ENCODE results near the gene MRPL36. TPM values are rescaled to one million over a fixed set of nuclear protein-coding genes. Genes with fewer than 3 reads are reported as not detected.

Gene MRPL36
- total and polyA plus RNA-seq, 2 of the 4 experiments (the other 2 are of a cell fraction) = 85.9 to 103 TPM

DNA sequence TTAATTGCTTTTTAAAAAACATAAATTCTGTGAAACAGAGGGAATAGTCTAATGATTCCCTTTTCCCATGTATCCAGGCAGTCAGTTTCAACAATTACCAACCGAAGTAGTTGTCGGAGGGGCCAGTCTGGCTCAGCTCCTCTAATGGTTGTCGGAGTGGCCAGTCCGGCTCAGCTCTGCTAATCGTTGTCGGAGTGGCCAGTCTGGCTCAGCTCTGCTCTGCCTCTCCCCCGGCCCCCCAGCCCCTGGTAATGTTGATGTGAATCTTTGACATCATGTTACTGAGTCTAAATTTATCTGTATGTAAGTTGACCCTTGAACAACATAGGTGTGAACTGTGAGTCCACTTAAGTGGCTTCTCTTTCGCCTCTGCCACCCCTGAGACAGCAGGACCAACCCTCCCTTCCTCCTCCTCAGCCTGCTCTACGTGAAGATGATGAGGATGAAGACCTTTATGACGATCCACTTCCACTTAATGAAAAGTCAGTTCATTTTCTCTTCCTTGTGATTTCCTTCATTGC, 11.0 kb upstream of the MRPL36 start:
- Histone ChIP-seq H3K9me3 (ENCODE audit: control insufficient read depth, insufficient read depth, low read length) (no peaks in the 10 kb centered on the region), H2AFZ (replicated peaks; ENCODE audit: low read length, poor library complexity) (no peak overlapping the region), H2BK5ac (ENCODE audit: low read depth, low read length, poor library complexity, severe bottlenecking) (no peak overlapping the region), H4K5ac (ENCODE audit: low read depth, low read length) (no peak overlapping the region), H2BK15ac (ENCODE audit: low read depth, low read length) (no peak overlapping the region), H3K4ac (ENCODE audit: low read depth, low read length) (no peak overlapping the region), H2AK5ac (ENCODE audit: low read depth, low read length) (no peak overlapping the region), H3K27ac (ENCODE audit: insufficient read depth, low read length) (no peak overlapping the region), H3K79me1 (ENCODE audit: low read depth in 1 of 2, low read length in 2 of 2) (peaks cover 31 to 43% of the 10 kb centered on the region in 2 experiments), H3K4me3 (ENCODE audit: insufficient read depth, low read depth, low read length) (no peak overlapping the region), H3K27me3 (ENCODE audit: control insufficient read depth, insufficient read depth, low read length) (no peaks in the 10 kb centered on the region), H3K4me2 (ENCODE audit: low read depth, low read length) (no peak overlapping the region), H3K23ac (ENCODE audit: low read depth, low read length) (no peak overlapping the region), H3K9ac (ENCODE audit: low read depth, low read length) (no peak overlapping the region), H3K56ac (ENCODE audit: extremely low read depth, insufficient read depth, low read length) (no peak overlapping the region), H4K20me1 (ENCODE audit: insufficient read depth, low read length) (no peaks in the 10 kb centered on the region), H2BK120ac (ENCODE audit: low read depth, low read length) (no peak overlapping the region), H3K14ac (replicated peaks; ENCODE audit: low read depth, low read length) (no peak overlapping the region), H2AK9ac (replicated peaks; ENCODE audit: low read depth, low read length, poor library complexity) (no peak overlapping the region), H3K9me1 (ENCODE audit: insufficient read depth, low read length) (peaks cover 3% of the 10 kb centered on the region; the same call in 1 of the 2 replicates), H3K18ac (ENCODE audit: low read depth, low read length) (no peak overlapping the region), H3K36me3 (ENCODE audit: control insufficient read depth, insufficient read depth, low read length) (peaks cover 66% of the 10 kb centered on the region), H4K91ac (ENCODE audit: insufficient read depth, low read depth, low read length) (no peak overlapping the region), H2BK20ac (ENCODE audit: low read depth, low read length) (no peak overlapping the region), H4K8ac (ENCODE audit: low read depth in 2 of 2, low read length in 2 of 2) (no peak overlapping the region), H3K4me1 (ENCODE audit: control insufficient read depth, insufficient read depth, low read length) (no peaks in the 10 kb centered on the region; the same call in 1 of the 2 replicates)
- in situ Hi-C loops (cut with MboI; ENCODE audit: low sequenced_read_pairs) = no loop called here
- WGBS, 2 experiments (ENCODE audit: extremely low coverage in 2 of 2, insufficient read length in 1 of 2) = 100% methylated on average over 2 of the region's 10 CpGs; no CpG with 5 or more reads in 1 of the 2 experiments
- dilution Hi-C loops (cut with HindIII; ENCODE audit: low sequenced_read_pairs, unreplicated experiment) = no loop called here
- CTCF ChIA-PET = no interaction called here
- TF ChIP-seq RFX5 (IDR thresholded peaks at IDR 0.05; ENCODE audit: low read depth, low read length) = no peak
- TF ChIP-seq SMC3 (IDR thresholded peaks at IDR 0.05; ENCODE audit: low read depth, low read length) = no peak
- TF ChIP-seq, protein P1, sequence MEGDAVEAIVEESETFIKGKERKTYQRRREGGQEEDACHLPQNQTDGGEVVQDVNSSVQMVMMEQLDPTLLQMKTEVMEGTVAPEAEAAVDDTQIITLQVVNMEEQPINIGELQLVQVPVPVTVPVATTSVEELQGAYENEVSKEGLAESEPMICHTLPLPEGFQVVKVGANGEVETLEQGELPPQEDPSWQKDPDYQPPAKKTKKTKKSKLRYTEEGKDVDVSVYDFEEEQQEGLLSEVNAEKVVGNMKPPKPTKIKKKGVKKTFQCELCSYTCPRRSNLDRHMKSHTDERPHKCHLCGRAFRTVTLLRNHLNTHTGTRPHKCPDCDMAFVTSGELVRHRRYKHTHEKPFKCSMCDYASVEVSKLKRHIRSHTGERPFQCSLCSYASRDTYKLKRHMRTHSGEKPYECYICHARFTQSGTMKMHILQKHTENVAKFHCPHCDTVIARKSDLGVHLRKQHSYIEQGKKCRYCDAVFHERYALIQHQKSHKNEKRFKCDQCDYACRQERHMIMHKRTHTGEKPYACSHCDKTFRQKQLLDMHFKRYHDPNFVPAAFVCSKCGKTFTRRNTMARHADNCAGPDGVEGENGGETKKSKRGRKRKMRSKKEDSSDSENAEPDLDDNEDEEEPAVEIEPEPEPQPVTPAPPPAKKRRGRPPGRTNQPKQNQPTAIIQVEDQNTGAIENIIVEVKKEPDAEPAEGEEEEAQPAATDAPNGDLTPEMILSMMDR (conservative IDR thresholded peaks at IDR 0.05; ENCODE audit: low read depth, low read length) = no peak
- TF ChIP-seq RAD21 (IDR thresholded peaks at IDR 0.05; ENCODE audit: low read length) = no peak
- TF ChIP-seq FOS (IDR thresholded peaks at IDR 0.05; ENCODE audit: low read depth, low read length) = no peak
- no peak for TF ChIP-seq CEBPB (IDR thresholded peaks at IDR 0.05; ENCODE audit: low read depth, low read length)
- TF ChIP-seq, protein P2, sequence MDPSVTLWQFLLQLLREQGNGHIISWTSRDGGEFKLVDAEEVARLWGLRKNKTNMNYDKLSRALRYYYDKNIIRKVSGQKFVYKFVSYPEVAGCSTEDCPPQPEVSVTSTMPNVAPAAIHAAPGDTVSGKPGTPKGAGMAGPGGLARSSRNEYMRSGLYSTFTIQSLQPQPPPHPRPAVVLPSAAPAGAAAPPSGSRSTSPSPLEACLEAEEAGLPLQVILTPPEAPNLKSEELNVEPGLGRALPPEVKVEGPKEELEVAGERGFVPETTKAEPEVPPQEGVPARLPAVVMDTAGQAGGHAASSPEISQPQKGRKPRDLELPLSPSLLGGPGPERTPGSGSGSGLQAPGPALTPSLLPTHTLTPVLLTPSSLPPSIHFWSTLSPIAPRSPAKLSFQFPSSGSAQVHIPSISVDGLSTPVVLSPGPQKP (IDR thresholded peaks at IDR 0.05; ENCODE audit: borderline replicate concordance, low read depth, low read length) = no peak
- TF ChIP-seq MAFK (IDR thresholded peaks at IDR 0.05; ENCODE audit: low read depth, low read length) = no peak
- no peak for TF ChIP-seq MXI1 (IDR thresholded peaks at IDR 0.05; ENCODE audit: borderline replicate concordance, low read depth, low read length)
- TF ChIP-seq CHD1 (IDR thresholded peaks at IDR 0.05; ENCODE audit: low read depth, low read length) = no peak
- TF ChIP-seq BHLHE40 (IDR thresholded peaks at IDR 0.05; ENCODE audit: low read depth, low read length) = no peak
- no peak for TF ChIP-seq POLR2A (IDR thresholded peaks at IDR 0.05; ENCODE audit: low read depth, low read length)
- no peak for TF ChIP-seq RCOR1 (IDR thresholded peaks at IDR 0.05; ENCODE audit: insufficient replicate concordance, low read length)
- no peak for TF ChIP-seq MAZ (IDR thresholded peaks at IDR 0.05; ENCODE audit: borderline replicate concordance, low read depth, low read length)
- TF ChIP-seq, protein P3, sequence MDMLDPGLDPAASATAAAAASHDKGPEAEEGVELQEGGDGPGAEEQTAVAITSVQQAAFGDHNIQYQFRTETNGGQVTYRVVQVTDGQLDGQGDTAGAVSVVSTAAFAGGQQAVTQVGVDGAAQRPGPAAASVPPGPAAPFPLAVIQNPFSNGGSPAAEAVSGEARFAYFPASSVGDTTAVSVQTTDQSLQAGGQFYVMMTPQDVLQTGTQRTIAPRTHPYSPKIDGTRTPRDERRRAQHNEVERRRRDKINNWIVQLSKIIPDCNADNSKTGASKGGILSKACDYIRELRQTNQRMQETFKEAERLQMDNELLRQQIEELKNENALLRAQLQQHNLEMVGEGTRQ (IDR thresholded peaks at IDR 0.05; ENCODE audit: low read depth, low read length) = no peak
- no peak for TF ChIP-seq NFE2L2 (IDR thresholded peaks at IDR 0.05; ENCODE audit: low read depth, low read length)
- DNase-seq (no peak), ATAC-seq (ENCODE audit: low read depth) (no peak)
- intact Hi-C loops (cut with micrococcal nuclease) = no loop called here
- POLR2A ChIA-PET (ENCODE audit: unreplicated experiment) = no interaction called here
- no TSS peak for BruUV-seq (replicated peaks)

All from IMR-90 (cell line).